HG02678 (cell line): ENCODE data around the gene SCO2.

ENCODE experiments used
- ATAC-seq: cut with Tn5 transposase; IDR thresholded peaks from one replicate; pipeline ENCODE4 v1.9.1; 2021; ENCODE audit warnings: mild to moderate bottlenecking, moderate library complexity; ENCODE audit not compliant: unreplicated experiment

Gene SCO2

GRCh38 chr22:50532824-50533796 is 7.7 kb upstream of the SCO2 start:
- ATAC-seq, result no peak

- no peak for ATAC-seq
Observed at GRCh38 chr22:50531962-50532674, 6.7 kb upstream of the SCO2 start.

GRCh38 chr22:50531546-50531961 is 6.2 kb upstream of the SCO2 start:
- peak; percentile 31 for ATAC-seq

- ATAC-seq, result no peak
Observed at GRCh38 chr22:50530877-50531545, 5.6 kb upstream of the SCO2 start.

- ATAC-seq, result no peak
Observed at GRCh38 chr22:50530580-50530876, 5.1 kb upstream of the SCO2 start.

- ATAC-seq, result peak; percentile 22
Observed at GRCh38 chr22:50529897-50530579, 4.6 kb upstream of the SCO2 start, which contains the start of gene TYMP. TSS of gene TYMP (minus strand) at chr22:50530012. CDS start at chr22:50529709, 303 bp downstream.

- ATAC-seq, result no peak
Observed at GRCh38 chr22:50529416-50529896, 4.1 kb upstream of the SCO2 start.

DNA sequence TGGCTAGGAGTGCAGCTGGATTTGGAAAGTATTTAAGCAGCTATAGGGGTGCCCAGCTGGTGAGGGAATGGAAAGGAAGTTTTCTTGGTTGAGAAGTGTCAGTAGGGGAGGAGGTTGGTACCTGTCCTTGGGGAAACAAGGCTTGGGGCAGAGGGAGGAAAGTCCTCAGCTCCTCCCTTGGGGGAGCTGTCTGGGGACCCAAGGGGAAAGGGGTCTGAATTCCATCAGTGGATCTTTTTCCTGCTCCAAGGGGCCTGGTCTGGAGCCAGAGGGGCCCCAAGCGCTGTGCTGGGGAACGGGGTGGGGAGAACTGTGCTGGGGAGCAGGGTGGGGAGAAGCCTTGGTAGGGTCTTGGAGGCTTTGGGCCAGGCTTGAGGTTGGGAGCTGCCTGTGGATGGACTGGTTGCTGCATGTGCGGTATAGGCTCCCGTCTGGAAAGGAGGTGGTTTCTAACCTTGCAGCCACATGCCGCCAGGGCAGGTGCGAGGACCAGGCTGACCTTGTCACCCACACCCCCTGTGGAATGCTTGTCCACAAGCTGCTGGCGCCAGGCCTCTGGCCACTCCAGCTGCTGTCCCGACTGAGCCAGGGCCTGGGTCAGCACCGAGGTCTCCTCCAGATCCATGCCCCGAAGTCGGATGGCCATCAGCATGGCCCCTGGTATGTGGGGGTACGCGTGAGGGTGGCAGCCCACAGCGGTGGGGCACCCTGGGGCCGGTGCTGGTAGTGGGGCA is 3.5 kb upstream of the SCO2 start:
- no peak for ATAC-seq

GRCh38 chr22:50527921-50528681 is 2.7 kb upstream of the SCO2 start:
- no peak for ATAC-seq

GRCh38 chr22:50526834-50527801 is 1.7 kb upstream of the SCO2 start:
- ATAC-seq, result no peak

DNA sequence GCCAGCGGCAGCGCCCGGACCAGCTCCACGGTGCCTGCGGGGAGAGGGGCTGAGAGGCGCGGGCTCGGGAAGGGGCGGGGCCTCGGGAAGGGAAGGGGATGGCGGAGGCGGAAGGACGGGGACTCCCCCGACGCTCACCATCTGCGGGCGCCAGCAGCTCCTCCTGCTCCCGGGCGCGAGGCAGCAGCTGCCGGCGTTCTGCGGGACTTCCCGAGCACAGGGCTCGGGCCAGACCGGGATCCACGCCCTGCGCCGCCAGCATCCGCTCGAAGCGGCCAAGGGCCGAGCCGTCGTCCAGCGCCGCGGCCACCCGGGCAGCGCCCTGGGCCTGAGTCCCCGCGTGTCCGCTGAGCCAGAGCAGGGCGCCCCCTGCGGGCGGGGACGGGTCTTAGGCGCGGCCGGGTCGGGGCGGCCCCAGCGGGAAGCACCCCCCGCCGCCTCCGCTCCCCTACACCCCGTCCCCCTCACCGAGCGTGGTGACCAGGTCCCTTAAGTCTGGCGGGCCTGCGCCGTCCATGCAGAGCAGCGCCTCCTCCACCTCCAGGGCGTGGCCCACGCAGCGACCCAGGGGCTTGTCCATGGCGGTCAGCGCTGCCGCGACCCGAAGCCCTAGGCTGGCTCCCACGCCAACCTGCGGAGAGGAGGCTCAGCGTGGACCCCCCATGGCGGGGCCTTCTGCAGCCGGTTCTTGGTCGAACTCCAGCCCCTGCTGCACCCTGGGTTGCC is 873 bp upstream of the SCO2 start:
- peak; percentile 26 for ATAC-seq

GRCh38 chr22:50525858-50526107 is 385 bp upstream of the SCO2 start:
- no peak for ATAC-seq

DNA sequence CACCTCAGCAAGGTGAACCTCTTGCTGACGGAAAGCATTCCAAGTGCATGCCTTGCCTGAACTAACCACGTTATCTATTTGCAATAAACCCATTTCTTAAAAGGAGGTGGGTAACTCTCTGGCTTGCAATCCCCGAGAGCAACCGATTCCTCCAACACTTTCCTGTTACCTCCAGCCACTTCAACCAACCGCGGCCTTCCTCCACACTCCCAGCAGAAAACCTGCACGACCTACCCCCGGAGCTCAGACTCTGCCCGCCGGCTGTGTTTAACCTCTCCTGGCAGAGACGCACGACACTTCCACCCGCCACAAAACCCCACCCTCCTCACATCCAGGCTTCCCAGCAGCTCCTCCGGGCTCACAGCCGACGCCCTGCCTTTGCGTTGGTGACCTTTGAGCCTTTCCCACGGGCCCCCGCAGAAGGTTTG is 708 bp downstream of the SCO2 start:
- no peak for ATAC-seq

- ATAC-seq, result no peak
Observed at GRCh38 chr22:50523806-50524675, 1.4 kb downstream of the SCO2 start.

GRCh38 chr22:50523458-50523805 is 2.0 kb downstream of the SCO2 start:
- ATAC-seq, result no peak

- no peak for ATAC-seq
Observed at GRCh38 chr22:50522806-50523438, 2.5 kb downstream of the SCO2 start.
